Measurements from ENCODE around the gene UBA7.
"Not testable (repeated sequence)": the region's sequence is repeated elsewhere in the genome, so short reads cannot be mapped to it uniquely, and the experiment has no call there.

UBA7 gene

GRCh38 chr3:49780080-49780974 is 33.4 kb downstream of the UBA7 start:
- H3K27ac ChIP-seq: no peak overlapping the region
- TF ChIP-seq, protein P1, sequence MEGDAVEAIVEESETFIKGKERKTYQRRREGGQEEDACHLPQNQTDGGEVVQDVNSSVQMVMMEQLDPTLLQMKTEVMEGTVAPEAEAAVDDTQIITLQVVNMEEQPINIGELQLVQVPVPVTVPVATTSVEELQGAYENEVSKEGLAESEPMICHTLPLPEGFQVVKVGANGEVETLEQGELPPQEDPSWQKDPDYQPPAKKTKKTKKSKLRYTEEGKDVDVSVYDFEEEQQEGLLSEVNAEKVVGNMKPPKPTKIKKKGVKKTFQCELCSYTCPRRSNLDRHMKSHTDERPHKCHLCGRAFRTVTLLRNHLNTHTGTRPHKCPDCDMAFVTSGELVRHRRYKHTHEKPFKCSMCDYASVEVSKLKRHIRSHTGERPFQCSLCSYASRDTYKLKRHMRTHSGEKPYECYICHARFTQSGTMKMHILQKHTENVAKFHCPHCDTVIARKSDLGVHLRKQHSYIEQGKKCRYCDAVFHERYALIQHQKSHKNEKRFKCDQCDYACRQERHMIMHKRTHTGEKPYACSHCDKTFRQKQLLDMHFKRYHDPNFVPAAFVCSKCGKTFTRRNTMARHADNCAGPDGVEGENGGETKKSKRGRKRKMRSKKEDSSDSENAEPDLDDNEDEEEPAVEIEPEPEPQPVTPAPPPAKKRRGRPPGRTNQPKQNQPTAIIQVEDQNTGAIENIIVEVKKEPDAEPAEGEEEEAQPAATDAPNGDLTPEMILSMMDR (IDR thresholded peaks at IDR 0.05): no peak
- no peak for TF ChIP-seq ZFX (IDR thresholded peaks at IDR 0.05; ENCODE audit: borderline replicate concordance)

DNA sequence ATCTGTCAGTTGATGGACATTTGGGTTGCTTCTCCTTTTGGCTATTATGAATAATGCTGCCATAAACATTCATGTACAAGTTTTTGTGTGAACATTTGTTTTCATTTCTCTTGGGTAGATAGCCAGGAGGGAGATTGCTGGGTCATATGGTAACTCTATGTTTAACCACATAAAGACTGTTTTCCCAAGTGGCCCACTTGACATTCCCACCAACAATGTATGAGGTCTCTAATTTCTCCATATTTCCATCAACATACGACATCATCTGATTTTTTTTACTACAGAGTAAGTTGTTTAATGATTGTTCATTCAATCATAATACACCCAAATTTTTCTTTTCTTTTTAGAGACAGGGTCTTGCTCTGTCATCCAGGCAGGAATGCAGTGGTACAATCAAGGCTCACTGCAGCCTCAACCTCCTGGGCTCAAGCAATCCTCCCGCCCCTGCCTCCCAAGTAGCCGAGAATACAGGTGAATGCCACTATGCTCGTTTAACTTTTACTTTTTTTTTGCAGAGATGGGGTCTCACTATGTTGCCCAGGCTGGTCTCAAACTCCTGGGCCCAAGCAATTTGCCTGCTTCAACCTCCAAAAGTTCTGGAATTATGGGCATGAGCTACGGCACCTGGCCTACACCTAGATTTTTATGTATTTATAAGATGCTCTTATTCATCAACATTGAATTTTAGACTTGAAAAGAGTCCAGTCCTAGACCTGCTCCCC is 34.2 kb downstream of the UBA7 start:
- H3K27ac ChIP-seq: no peak overlapping the region
- TF ChIP-seq, protein P1 (IDR thresholded peaks at IDR 0.05): no peak
- no peak for TF ChIP-seq ZFX (IDR thresholded peaks at IDR 0.05; ENCODE audit: borderline replicate concordance)

DNA sequence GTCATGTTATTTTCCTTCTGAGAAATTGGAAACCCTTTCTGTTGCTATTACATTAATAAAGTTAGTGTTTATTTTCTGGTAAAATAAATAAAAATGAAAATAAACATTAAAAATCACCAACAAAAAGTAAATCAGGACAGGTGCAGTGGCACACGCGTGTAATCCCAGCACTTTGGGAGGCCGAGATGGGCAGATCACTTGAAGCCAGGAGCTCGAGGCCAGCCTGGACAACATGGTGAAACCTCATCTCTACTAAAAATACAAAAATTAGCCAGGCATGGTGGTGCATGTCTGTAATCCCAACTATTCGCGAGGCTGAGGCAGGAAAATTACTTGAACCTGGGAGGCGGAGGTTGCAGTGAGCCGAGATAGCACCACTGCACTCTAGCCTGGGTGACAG is 37.7 kb downstream of the UBA7 start:
- H3K27ac ChIP-seq: not testable (repeated sequence)

- no peak overlapping the region for H3K27ac ChIP-seq
- TF ChIP-seq, protein P1 (IDR thresholded peaks at IDR 0.05): no peak
- TF ChIP-seq ZFX (IDR thresholded peaks at IDR 0.05; ENCODE audit: borderline replicate concordance): no peak
These were observed 38.2 kb downstream of the UBA7 start for GRCh38 chr3:49775538-49775937.

DNA sequence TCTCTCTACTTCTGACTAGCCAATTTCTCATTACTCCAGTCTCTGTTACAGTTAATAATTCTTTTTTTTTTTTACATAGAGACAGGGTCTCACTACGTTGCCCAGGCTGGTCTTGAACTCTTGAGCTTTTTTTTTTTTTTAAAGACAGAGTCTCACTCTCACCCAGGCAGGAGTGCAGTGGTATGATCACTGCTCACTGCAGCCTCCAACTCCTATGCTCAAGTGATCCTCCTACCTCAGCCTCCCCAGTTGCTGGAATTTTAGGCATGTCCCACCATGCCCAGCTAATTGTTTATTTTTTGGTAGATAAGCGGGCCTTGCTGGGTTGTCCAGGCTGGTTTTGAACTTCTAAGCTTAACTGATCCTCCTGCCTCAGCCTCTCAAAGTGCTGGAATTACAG is 41.0 kb downstream of the UBA7 start:
- TF ChIP-seq ZFX (IDR thresholded peaks at IDR 0.05; ENCODE audit: borderline replicate concordance): no peak
- TF ChIP-seq, protein P1 (IDR thresholded peaks at IDR 0.05): no peak
- H3K27ac ChIP-seq: no peak overlapping the region

- H3K27ac ChIP-seq: no peak overlapping the region
- no peak for TF ChIP-seq ZFX (IDR thresholded peaks at IDR 0.05; ENCODE audit: borderline replicate concordance)
- TF ChIP-seq, protein P1 (IDR thresholded peaks at IDR 0.05): no peak
These were observed 42.3 kb downstream of the UBA7 start for GRCh38 chr3:49771340-49771938.

DNA sequence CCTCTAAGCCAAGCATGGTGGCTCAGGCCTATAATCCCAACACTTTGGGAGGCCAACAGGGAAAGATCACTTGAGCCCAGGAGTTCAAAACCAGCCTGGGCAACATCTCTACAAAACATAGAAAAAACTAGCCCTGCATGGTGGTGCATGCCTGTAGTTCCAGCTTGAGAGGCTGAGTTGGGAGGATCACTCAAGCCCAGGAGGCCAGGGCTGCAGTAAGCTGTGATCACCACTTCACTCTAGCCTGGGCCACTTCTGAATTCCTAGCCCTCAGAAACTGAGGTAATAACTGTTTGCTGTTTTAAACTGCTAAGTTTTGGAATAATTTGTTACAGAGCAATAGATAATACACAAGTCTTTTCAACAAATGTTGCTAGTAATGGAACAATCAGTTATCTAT is 43.8 kb downstream of the UBA7 start:
- TF ChIP-seq, protein P1 (IDR thresholded peaks at IDR 0.05): no peak
- TF ChIP-seq ZFX (IDR thresholded peaks at IDR 0.05; ENCODE audit: borderline replicate concordance): no peak
- no peak overlapping the region for H3K27ac ChIP-seq
